Measurements from ENCODE around the gene MIS18BP1.
A peak's percentile ranks its signal among the peaks of the same experiment; 100 is the strongest.
"Not testable (repeated sequence)": the region's sequence is repeated elsewhere in the genome, so short reads cannot be mapped to it uniquely, and the experiment has no call there.

Gene MIS18BP1

GRCh38 chr14:45253070-45253753 is at the start of gene MIS18BP1:
MIS18BP1 (minus strand) TSS chr14:45253202; CDS start chr14:45247286, 5,916 bp downstream.
- peak within 1 kb of the TSS; percentile 99 for H3K27ac ChIP-seq
- peak; percentile 82 for TF ChIP-seq CTCF (conservative IDR thresholded peaks at IDR 0.05; ENCODE audit: low read depth)
- ChIA-PET CTCF (interaction anchor here (0.6 kb wide), 1 partner anchor 24 kb away, joined by 3 read pairs; no protein-coding TSS in a partner anchor), POLR2A (ENCODE audit: low non-redundant PET) (interaction anchor here (0.6 kb wide), 1 partner anchor 73 kb away, joined by 3 read pairs; no protein-coding TSS in a partner anchor)
- DNase-seq (ENCODE audit: low spot score) = peak; percentile 86

GRCh38 chr14:45298423-45299117 is 45.6 kb upstream of the MIS18BP1 start:
- no peak for TF ChIP-seq CTCF (conservative IDR thresholded peaks at IDR 0.05; ENCODE audit: low read depth)
- no peak for DNase-seq (ENCODE audit: low spot score)
- CTCF ChIA-PET = interaction anchor here (0.7 kb wide), 1 partner anchor 632 kb away, joined by 3 read pairs; no protein-coding TSS in a partner anchor
- POLR2A ChIA-PET (ENCODE audit: low non-redundant PET) = no interaction called here
- no peak overlapping the region for H3K27ac ChIP-seq

GRCh38 chr14:45294796-45295195 is 41.8 kb upstream of the MIS18BP1 start:
- POLR2A ChIA-PET (ENCODE audit: low non-redundant PET) = not testable (repeated sequence)

GRCh38 chr14:45290547-45290946 is 37.5 kb upstream of the MIS18BP1 start:
- ChIA-PET CTCF (no interaction called here), POLR2A (ENCODE audit: low non-redundant PET) (no interaction called here)
- no peak for DNase-seq (ENCODE audit: low spot score)
- no peak for TF ChIP-seq CTCF (conservative IDR thresholded peaks at IDR 0.05; ENCODE audit: low read depth)
- no peak overlapping the region for H3K27ac ChIP-seq

More at GRCh38 chr14:45294796-45295195, 41.8 kb upstream of the MIS18BP1 start:
- CTCF ChIA-PET; DNase-seq (ENCODE audit: low spot score); H3K27ac ChIP-seq: not testable (repeated sequence)

GRCh38 chr14:45287610-45288009 is 34.6 kb upstream of the MIS18BP1 start:
- H3K27ac ChIP-seq = no peak overlapping the region
- no peak for DNase-seq (ENCODE audit: low spot score)
- ChIA-PET POLR2A (ENCODE audit: low non-redundant PET) (no interaction called here), CTCF (no interaction called here)
- no peak for TF ChIP-seq CTCF (conservative IDR thresholded peaks at IDR 0.05; ENCODE audit: low read depth)

GRCh38 chr14:45284802-45285201 is 31.8 kb upstream of the MIS18BP1 start:
- H3K27ac ChIP-seq = no peak overlapping the region
- DNase-seq (ENCODE audit: low spot score) = no peak
- TF ChIP-seq CTCF (conservative IDR thresholded peaks at IDR 0.05; ENCODE audit: low read depth) = no peak
- POLR2A ChIA-PET (ENCODE audit: low non-redundant PET) = no interaction called here
- CTCF ChIA-PET = no interaction called here

- DNase-seq (ENCODE audit: low spot score); H3K27ac ChIP-seq; POLR2A ChIA-PET (ENCODE audit: low non-redundant PET): not testable (repeated sequence)
- CTCF ChIA-PET = interaction anchor here (0.7 kb wide), 1 partner anchor 368 kb away, joined by 3 read pairs; no protein-coding TSS in a partner anchor
Measured at GRCh38 chr14:45281731-45282400, 28.9 kb upstream of the MIS18BP1 start.
